Epithelial cell of esophagus (primary cell): ENCODE data around the gene GATA3.

Source experiments
- DNase-seq: peaks from one replicate; pipeline ENCODE4 v3.0.0; 2010; ENCODE audit warnings: low read depth
- H3K4me3 ChIP-seq: 2 replicates; pipeline ENCODE4 v1.5.1; 2011; ENCODE audit warnings: mild to moderate bottlenecking, low read length, control low read depth
- CTCF ChIP-seq: IDR thresholded peaks from 2 replicates; pipeline ENCODE4 v1.5.1; 2011; ENCODE audit warnings: low read depth, mild to moderate bottlenecking, low read length, control low read depth, inconsistent platforms; ENCODE audit not compliant: insufficient read depth; ENCODE audit errors: missing control alignments

GATA3 gene

GRCh38 chr10:8054494-8055407, at the start of gene GATA3:
Gene GATA3 (plus strand): TSS chr10:8054688. CDS start chr10:8055656, 968 bp downstream.
- DNase-seq, result peak; percentile 71
- H3K4me3 ChIP-seq, result peak within 1 kb of the TSS; percentile 68
- no peak for TF ChIP-seq CTCF

GRCh38 chr10:8006274-8006999, 48.1 kb upstream of the GATA3 start:
- H3K4me3 ChIP-seq, result no peak overlapping the region
- DNase-seq, result no peak
- no peak for TF ChIP-seq CTCF

- H3K4me3 ChIP-seq, result no peak overlapping the region
- TF ChIP-seq CTCF, result no peak
- no peak for DNase-seq
Observed at GRCh38 chr10:8009031-8009430, 45.5 kb upstream of the GATA3 start.

GRCh38 chr10:8013006-8013405, 41.5 kb upstream of the GATA3 start:
- no peak for DNase-seq
- no peak overlapping the region for H3K4me3 ChIP-seq
- TF ChIP-seq CTCF, result no peak

- DNase-seq, result no peak
- TF ChIP-seq CTCF, result no peak
- no peak overlapping the region for H3K4me3 ChIP-seq
Observed at GRCh38 chr10:8013619-8014018, 40.9 kb upstream of the GATA3 start.

GRCh38 chr10:8014649-8015048, 39.8 kb upstream of the GATA3 start:
- no peak for TF ChIP-seq CTCF
- no peak for DNase-seq
- no peak overlapping the region for H3K4me3 ChIP-seq
